Measurements from ENCODE around the gene OMA1. TPM values are rescaled to one million over a fixed set of nuclear protein-coding genes. Genes with fewer than 3 reads are reported as not detected.

Gene OMA1
- polyA plus RNA-seq, 1 donor (not counting 4 experiments of a cell fraction or from before 2014, with no cell fraction given) = 16.3 TPM

GRCh38 chr1:58436615-58437297 is 109.8 kb downstream of the OMA1 start:
- no peak overlapping the region for H3K9ac ChIP-seq (ENCODE audit: control insufficient read depth, extremely low read depth, insufficient read depth, low read length)
- no peak for FAIRE-seq
- TF ChIP-seq EZH2 (IDR thresholded peaks at IDR 0.05; ENCODE audit: low read length) (no peak), CTCF (optimal IDR thresholded peaks at IDR 0.05 in 1 of 3, IDR thresholded peaks at IDR 0.05 in 1 of 3, conservative IDR thresholded peaks at IDR 0.05 in 1 of 3; ENCODE audit: extremely low read depth in 1 of 3, insufficient read depth in 2 of 3, low read length in 3 of 3) (no peak)
- no peaks in the 10 kb centered on the region for H3K9me3 ChIP-seq (ENCODE audit: control insufficient read depth, low read depth, low read length)
- no peaks in the 10 kb centered on the region for H3K9me1 ChIP-seq (ENCODE audit: control insufficient read depth, extremely low read depth, insufficient read depth, low read length)
- H3K79me2 ChIP-seq (ENCODE audit: control insufficient read depth, insufficient read depth, low read length) = no peaks in the 10 kb centered on the region
- no peak overlapping the region for H3K4me2 ChIP-seq (ENCODE audit: control insufficient read depth, extremely low read depth, insufficient read depth, low read depth, low read length)
- no peaks in the 10 kb centered on the region for H4K20me1 ChIP-seq (ENCODE audit: control insufficient read depth, extremely low read depth, insufficient read depth, low read length)
- peaks cover 4% of the 10 kb centered on the region for H3K4me1 ChIP-seq (ENCODE audit: control insufficient read depth, extremely low read depth, insufficient read depth, low read length)
- H3K4me3 ChIP-seq (ENCODE audit: control insufficient read depth in 2 of 3, extremely low read depth in 1 of 3, insufficient read depth in 2 of 3, low read depth in 1 of 3, low read length in 3 of 3) = no peak overlapping the region
- H3K27me3 ChIP-seq (ENCODE audit: control insufficient read depth, extremely low read depth, insufficient read depth, low read length) = no peaks in the 10 kb centered on the region
- H2AFZ ChIP-seq (ENCODE audit: control insufficient read depth, low read length) = no peak overlapping the region
- H3K36me3 ChIP-seq (ENCODE audit: control insufficient read depth in 2 of 2, extremely low read depth in 1 of 2, insufficient read depth in 2 of 2, low read length in 2 of 2) = no peaks in the 10 kb centered on the region
- dilution Hi-C loops (cut with MboI; ENCODE audit: extremely low pct_ligation_motif_present, low sequenced_read_pairs) = no loop called here
- no peak overlapping the region for H3K27ac ChIP-seq (ENCODE audit: control insufficient read depth, insufficient read depth, low read length)
- no peak for DNase-seq (ENCODE audit: low read depth, low spot score)

GRCh38 chr1:58435376-58435775 is 111.2 kb downstream of the OMA1 start:
- FAIRE-seq = no peak
- no peaks in the 10 kb centered on the region for H3K9me3 ChIP-seq (ENCODE audit: control insufficient read depth, low read depth, low read length)
- no peak overlapping the region for H2AFZ ChIP-seq (ENCODE audit: control insufficient read depth, low read length)
- H3K36me3 ChIP-seq (ENCODE audit: control insufficient read depth in 2 of 2, extremely low read depth in 1 of 2, insufficient read depth in 2 of 2, low read length in 2 of 2) = no peaks in the 10 kb centered on the region
- peaks cover 4% of the 10 kb centered on the region for H3K4me1 ChIP-seq (ENCODE audit: control insufficient read depth, extremely low read depth, insufficient read depth, low read length)
- H3K27ac ChIP-seq (ENCODE audit: control insufficient read depth, insufficient read depth, low read length) = no peak overlapping the region
- H3K79me2 ChIP-seq (ENCODE audit: control insufficient read depth, insufficient read depth, low read length) = no peaks in the 10 kb centered on the region
- H4K20me1 ChIP-seq (ENCODE audit: control insufficient read depth, extremely low read depth, insufficient read depth, low read length) = no peaks in the 10 kb centered on the region
- H3K4me2 ChIP-seq (ENCODE audit: control insufficient read depth, extremely low read depth, insufficient read depth, low read depth, low read length) = no peak overlapping the region
- no peaks in the 10 kb centered on the region for H3K9me1 ChIP-seq (ENCODE audit: control insufficient read depth, extremely low read depth, insufficient read depth, low read length)
- H3K9ac ChIP-seq (ENCODE audit: control insufficient read depth, extremely low read depth, insufficient read depth, low read length) = no peak overlapping the region
- dilution Hi-C loops (cut with MboI; ENCODE audit: extremely low pct_ligation_motif_present, low sequenced_read_pairs) = no loop called here
- no peak for DNase-seq (ENCODE audit: low read depth, low spot score)
- H3K4me3 ChIP-seq (ENCODE audit: control insufficient read depth in 2 of 3, extremely low read depth in 1 of 3, insufficient read depth in 2 of 3, low read depth in 1 of 3, low read length in 3 of 3) = no peak overlapping the region
- H3K27me3 ChIP-seq (ENCODE audit: control insufficient read depth, extremely low read depth, insufficient read depth, low read length) = no peaks in the 10 kb centered on the region
- TF ChIP-seq CTCF (optimal IDR thresholded peaks at IDR 0.05 in 1 of 3, IDR thresholded peaks at IDR 0.05 in 1 of 3, conservative IDR thresholded peaks at IDR 0.05 in 1 of 3; ENCODE audit: extremely low read depth in 1 of 3, insufficient read depth in 2 of 3, low read length in 3 of 3) (no peak), EZH2 (IDR thresholded peaks at IDR 0.05; ENCODE audit: low read length) (no peak)

All from keratinocyte (primary cell).